Stimulated activated CD4-positive, alpha-beta T cell treated with anti-CD3 and anti-CD28 coated beads, Interleukin-2, amount 100 ng/mL, for 4 hours (primary cell): ENCODE results near the gene HBA2.
A peak's percentile ranks its signal among the peaks of the same experiment; 100 is the strongest.
"Not testable (repeated sequence)": the region's sequence is repeated elsewhere in the genome, so short reads cannot be mapped to it uniquely, and the experiment has no call there.

Source experiments
- DNase-seq: peaks from one replicate; pipeline ENCODE4 v3.0.0-alpha.2; 2020; ENCODE audit warnings: low read depth

The HBA2 gene

GRCh38 chr16:172374-172941 is at the start of gene HBA2:
Gene HBA2 (plus strand): TSS chr16:172876. CDS start chr16:172913, 37 bp downstream.
- DNase-seq, result not testable (repeated sequence)

DNA sequence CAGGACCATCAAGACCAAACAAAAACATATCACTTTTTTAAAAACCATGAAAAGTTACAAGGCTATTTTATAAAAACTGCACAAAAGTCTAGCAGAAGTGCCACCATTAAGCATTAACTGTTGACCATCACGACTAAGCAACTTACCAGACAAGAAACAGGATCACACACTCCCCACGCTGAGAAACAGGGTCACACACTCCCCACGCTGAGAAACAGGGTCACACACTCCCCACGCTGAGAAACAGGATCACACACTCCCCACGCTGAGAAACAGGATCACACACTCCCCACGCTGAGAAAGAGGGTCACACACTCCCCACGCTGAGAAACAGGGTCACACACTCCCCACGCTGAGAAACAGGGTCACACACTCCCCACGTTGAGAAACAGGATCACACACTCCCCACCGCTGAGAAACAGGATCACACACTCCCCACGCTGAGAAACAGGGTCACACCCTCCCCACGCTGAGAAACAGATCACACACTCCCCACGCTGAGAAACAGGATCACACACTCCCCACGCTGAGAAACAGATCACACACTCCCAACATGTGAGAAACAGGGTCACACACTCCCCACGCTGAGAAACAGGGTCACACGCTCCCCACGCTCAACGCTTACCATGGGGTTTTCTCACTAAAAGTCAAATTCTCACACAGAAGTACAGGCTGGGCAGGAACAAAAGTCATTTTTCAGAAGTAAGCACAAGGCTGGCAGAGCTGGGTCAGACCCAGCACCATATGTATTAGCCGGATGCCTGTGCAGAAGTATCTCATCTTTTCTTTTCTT is 48.9 kb upstream of the HBA2 start:
- DNase-seq, result not testable (repeated sequence)

- DNase-seq, result no peak
Measured at GRCh38 chr16:125011-125410, 47.7 kb upstream of the HBA2 start.

DNA sequence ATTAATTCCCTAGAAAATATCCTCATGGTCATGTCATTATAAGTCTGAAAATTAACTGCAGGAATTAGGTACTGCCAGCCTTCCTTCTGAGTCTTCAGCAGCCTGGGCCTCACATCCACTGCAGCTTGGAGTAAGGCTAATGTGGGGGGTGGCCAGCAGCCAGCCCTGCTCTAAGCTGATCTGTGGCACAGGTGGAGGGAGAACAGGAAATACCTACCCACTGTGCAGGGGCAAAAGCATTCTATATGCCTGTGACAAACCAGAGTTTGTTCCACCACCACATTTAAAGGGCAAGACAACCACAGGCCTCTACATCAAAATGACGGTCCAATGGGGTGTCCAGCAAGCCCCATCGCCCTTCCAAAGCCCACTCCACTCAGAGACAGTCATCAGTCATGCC is 43.6 kb upstream of the HBA2 start:
- no peak for DNase-seq

DNA sequence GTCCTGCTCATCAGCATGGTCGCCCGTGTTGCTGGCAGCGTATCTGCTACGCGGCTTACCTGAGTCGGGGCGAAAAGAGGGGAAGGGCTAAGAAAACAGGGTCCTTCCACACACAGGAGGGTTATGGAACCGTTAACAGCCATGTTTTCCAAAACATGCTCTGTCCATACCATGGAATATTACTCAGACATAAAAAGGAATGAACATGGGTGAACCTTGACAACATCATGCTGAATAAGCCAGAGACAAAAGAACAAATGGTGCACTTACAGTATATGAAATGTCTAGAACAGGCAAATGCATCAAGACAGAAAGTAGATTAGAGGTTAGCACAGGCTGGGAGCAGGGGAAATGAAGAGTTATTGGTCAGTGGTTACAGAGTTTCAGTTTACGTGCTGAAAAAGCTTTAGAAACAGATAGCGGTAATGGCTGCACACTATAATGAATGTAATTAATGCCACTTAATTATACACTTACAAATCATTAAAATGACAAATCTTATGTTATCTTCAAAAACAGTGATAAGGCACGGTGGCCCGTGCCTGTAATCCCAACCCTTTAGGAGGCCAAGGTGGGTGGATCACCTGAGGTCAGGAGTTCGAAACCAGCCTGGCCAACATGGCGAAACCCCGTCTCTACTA is 42.0 kb upstream of the HBA2 start:
- no peak for DNase-seq

DNA sequence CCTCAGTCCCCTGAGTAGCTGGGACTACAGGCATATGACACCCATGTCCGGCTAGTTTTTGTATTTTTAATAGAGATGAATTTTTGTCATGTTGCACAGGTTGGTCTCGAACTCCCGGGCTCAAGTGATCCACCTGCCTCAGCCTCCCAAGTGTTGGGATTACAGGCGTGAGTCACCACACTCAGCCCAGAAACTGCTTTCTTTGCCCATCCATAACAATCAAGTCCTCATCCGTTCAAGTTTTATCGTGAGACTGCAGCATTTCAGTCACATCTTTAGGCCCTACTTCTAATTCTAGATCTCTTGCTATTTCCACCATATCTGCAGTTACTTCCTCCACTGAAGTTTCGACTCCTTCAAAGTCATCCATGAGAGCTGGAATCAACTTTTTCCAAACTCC is 40.6 kb upstream of the HBA2 start:
- DNase-seq, result no peak

GRCh38 chr16:133716-134115 is 39.0 kb upstream of the HBA2 start:
- no peak for DNase-seq

- DNase-seq, result peak; percentile 12
Measured at GRCh38 chr16:138049-138417, 34.6 kb upstream of the HBA2 start.

DNA sequence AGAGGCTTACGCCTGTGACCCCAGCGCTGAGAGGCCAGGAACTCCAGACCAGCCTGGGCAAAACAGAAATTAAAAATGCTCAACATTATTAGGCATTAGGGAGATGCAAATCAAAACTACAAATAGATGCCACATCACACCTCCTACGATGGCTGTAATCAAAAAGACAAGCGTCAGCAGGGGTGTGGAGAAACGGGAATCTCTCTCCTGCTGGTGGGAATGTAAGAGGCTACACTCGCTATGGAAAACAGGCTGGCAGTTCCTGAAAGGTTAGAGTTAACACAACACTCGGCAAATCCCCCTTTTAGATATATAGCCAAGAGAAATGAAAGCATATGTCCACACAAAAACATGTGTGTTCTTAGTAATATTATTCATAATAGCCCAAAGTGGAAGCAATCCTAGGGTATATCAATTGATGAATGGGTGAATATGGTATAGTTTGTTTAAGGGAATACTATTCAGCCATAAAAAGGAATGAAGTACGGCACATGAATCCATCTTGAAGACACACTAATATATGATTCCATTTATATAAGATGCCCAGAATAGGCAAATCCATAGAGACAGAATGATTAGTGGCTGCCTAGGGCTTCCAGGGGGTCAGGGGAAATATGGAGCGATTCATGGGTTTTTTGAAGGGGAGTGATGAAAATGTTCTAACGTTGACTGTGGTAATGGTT is 32.4 kb upstream of the HBA2 start:
- DNase-seq, result no peak

DNA sequence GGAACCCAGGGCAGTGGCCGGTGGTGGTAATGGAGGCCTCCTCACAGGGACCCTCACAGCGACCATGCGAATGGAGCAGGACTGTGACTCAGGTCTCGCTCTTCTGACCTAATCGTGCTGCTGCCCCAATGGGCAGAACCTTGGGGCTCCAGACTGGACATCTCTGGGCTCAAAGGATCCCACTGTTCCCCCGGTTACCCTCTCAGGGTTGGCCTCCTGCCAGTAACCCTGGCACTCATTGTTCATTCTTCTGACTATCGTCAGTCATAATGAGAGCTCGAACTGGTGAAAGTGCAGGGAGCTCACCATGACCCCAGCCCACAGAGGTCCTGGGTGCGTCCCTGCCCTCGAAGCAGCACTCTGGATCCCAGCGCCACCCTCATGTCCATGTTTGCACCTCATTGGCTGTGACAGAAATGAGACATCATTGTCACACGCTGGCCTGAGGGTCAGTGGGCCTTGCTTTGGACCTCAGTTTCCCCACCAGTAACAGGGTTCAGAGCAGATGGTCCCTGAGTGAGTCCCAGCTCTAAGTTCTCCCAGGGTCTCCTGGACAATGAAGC is 30.2 kb upstream of the HBA2 start:
- no peak for DNase-seq

GRCh38 chr16:143047-143446 is 29.6 kb upstream of the HBA2 start:
- DNase-seq, result no peak

- no peak for DNase-seq
Measured at GRCh38 chr16:143456-143855, 29.2 kb upstream of the HBA2 start.

DNA sequence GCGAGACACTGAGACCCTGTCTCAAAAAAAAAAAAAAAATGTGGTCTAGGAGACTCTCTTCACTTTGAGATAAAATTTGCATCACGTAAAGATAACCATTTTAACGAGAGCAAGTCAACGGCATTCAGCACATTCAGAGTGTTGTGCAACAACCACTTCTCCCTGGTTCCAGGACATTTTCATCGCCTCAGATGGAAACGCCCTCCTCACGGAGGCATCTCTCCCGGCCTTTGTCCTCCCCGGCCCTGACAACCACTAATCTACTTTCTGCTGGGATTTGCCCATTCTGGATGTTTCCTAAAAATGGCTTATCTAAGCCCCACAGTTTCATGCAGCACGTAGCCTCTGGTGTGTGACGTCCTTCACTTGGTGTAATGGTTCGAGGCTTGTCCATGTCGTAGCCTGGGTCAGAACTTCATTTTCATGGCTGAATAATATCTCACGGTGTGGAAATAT is 27.9 kb upstream of the HBA2 start:
- DNase-seq, result no peak

GRCh38 chr16:146646-147045 is 26.0 kb upstream of the HBA2 start:
- DNase-seq, result no peak

DNA sequence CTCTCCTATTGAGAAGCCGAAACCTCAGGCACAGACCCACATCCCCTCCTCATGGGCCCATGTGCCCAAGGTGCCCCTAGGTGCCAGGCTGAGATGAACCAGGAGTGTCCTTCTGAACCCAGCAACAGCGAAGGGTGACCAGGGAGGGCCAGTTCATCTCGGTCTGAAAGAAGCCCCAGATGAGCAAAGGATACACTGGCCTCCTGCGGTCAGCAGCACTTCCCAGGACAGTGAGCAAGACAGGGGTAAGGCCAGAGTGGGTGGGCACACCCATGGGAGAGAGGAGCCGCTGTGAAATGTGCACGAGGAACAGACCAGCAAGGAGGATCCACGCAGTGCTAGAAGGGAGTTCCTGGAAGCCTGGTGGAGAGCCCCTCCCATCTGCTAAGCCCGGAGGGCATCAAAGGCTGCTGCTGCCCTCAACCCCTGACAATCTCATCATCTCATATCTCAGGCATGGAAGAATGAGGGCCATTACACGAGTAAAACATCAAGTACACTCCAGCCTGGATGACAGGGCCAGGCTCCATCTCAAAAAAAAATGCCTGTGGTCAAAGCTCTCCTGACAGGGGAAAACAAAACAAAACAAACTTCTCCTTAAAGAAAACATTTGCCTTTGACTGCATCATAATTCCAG is 23.5 kb upstream of the HBA2 start:
- DNase-seq, result no peak

DNA sequence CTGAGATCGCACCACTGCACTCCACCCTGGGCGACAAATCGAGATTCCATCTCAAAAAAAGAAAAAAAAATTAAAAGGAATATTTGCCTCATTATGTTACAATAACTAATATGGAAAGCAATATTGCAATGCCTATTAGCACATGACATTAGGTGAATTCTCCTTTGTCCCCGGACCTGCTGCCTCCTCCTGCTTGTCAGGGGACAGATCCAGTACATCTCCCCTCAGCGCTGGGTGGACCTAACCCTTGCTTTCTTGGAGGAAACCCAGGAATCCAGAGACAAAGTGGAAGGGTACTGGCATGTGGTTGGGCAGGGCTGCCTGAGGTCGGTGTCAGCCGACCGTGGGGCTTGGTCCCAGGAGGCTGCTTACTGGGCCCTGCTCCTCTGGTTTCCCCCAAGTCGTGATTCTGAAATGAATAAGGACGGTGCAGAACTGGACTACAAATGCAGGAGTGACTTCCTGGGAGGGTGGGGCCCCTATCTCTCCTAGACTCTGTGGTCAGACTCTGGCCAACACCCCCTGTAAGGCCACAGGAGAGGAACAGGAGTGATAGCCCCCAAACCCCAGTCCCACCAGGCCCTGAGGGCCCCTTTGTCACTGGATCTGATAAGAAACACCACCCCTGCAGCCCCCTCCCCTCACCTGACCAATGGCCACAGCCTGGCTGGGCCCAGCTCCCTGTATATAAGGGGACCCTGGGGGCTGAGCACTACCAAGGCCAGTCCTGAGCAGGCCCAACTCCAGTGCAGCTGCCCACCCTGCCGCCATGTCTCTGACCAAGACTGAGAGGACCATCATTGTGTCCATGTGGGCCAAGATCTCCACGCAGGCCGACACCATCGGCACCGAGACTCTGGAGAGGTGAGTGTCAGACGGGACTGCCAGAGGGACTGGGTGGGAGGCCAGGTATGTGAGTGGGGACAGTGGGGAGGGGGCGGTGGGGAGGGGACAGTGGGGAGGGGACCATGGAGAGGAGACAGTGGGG is 20.2 kb upstream of the HBA2 start, which contains the start of gene HBZ:
Gene HBZ, plus strand, starts transcription at position 504 of the 988 bp plus-strand sequence. Its CDS starts 266 bp downstream, at position 770.
- DNase-seq, result no peak

- DNase-seq, result not testable (repeated sequence)
Measured at GRCh38 chr16:153129-153521, 19.6 kb upstream of the HBA2 start.

DNA sequence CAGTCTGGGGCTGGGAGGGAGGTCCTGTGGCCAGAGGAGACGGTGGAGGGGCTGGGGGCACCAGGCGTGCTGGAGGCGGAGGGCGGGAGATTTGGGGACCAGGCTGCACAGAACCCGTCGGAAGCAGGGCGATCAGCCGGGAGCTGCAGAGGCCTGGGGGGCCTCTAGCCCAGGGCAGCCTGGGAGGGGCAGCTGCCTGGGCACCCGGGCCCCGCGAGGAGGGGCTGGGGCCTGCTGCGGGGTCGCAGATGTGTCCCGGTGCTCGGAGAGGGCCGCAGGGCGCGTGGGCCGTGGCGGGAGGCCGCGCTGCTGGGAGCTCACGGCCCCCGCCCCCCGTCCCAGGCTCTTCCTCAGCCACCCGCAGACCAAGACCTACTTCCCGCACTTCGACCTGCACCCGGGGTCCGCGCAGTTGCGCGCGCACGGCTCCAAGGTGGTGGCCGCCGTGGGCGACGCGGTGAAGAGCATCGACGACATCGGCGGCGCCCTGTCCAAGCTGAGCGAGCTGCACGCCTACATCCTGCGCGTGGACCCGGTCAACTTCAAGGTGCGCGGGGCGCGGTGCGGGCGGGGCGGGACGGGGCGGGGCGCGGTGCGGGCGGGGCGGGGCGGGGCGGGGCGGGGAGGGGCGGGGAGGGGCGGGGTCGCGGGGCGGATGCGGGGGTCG is 19.0 kb upstream of the HBA2 start:
- DNase-seq, result not testable (repeated sequence)

DNA sequence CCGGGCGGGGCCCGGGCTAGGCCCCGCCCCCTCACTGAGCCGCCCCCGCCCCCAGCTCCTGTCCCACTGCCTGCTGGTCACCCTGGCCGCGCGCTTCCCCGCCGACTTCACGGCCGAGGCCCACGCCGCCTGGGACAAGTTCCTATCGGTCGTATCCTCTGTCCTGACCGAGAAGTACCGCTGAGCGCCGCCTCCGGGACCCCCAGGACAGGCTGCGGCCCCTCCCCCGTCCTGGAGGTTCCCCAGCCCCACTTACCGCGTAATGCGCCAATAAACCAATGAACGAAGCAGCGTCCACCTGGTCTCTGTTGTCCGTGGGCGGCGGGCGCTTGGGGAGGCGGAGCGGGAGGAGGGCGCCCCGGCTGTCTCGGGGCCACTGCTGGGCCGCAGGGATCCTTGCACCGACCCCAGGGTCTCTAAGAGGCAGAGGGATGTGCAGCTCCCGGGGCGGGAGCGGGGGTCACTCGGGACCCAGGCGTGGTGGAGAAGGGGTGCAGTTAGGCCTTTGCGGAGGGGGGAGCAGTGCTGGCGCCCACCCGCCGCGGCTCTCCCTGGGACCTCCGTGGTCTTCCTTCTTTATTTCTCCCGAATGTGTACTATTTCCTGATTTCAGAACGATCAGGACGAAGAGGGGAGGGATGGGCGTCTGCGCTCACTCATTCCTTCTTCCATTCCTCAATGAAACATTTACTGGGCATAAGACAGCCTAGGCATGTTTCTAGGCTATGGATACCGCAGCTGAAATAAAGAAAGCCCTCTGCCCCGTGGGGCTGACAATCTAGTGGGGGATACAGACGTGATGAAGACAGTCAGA is 18.3 kb upstream of the HBA2 start:
- DNase-seq, result no peak
